ENCODE results near the gene KCTD7. TPM values are rescaled to one million over a fixed set of nuclear protein-coding genes. Genes with fewer than 3 reads are reported as not detected.
A peak's percentile ranks its signal among the peaks of the same experiment; 100 is the strongest.
"Not testable (repeated sequence)": the region's sequence is repeated elsewhere in the genome, so short reads cannot be mapped to it uniquely, and the experiment has no call there.

The KCTD7 gene
- polyA plus RNA-seq, 2 of the 4 experiments (the other 2 are of a cell fraction): 9.7 to 10.3 TPM

DNA sequence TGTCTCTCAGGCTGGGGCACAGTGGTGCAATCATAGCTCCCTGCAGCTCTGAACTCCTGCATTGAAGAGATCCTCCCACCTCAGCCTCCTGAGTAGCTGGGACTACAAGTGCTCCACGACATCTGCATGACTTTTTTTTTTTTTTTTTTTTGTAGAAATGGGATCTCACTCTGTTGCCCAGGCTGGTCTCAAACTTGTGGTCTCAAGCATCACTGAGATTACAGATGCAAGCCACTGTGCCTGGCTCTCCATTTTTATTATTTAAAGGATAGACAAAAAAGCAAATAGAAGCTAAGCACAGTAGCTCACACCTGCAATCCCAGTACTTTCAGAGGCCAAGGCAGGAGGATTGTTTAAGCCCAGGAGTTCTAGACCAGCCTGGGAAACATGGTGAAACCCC, 13.0 kb upstream of the KCTD7 start:
- 21% methylated on average over 1 of the region's 1 CpG for WGBS (ENCODE audit: missing lambda C conversion rate)
- no peak overlapping the region for H3K4me2 ChIP-seq
- no peak overlapping the region for H3K4me3 ChIP-seq
- DNase-seq (ENCODE audit: low read depth in 1 of 2, low spot score in 1 of 2): no peak
- no peak overlapping the region for H3K27ac ChIP-seq
- POLR2A ChIA-PET: interaction anchor here (0.7 to 1.4 kb wide), 2 partner anchors 13 to 186 kb away, joined by 4 to 5 read pairs; partner anchors contain the start of gene KCTD7
- no peak for FAIRE-seq
- CTCF ChIA-PET: interaction anchor here (1.0 to 2.0 kb wide), 2 partner anchors 58 to 123 kb away, joined by 3 to 6 read pairs; no protein-coding TSS in a partner anchor
- TF ChIP-seq HEYL (CRISPR knock-in tag; IDR thresholded peaks at IDR 0.05): no peak
- TF ChIP-seq HOXB5 (CRISPR knock-in tag; IDR thresholded peaks at IDR 0.05): no peak
- no peak for TF ChIP-seq MAFK (IDR thresholded peaks at IDR 0.05; ENCODE audit: partially characterized antibody)
- TF ChIP-seq, protein P1, sequence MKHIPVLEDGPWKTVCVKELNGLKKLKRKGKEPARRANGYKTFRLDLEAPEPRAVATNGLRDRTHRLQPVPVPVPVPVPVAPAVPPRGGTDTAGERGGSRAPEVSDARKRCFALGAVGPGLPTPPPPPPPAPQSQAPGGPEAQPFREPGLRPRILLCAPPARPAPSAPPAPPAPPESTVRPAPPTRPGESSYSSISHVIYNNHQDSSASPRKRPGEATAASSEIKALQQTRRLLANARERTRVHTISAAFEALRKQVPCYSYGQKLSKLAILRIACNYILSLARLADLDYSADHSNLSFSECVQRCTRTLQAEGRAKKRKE (CRISPR knock-in tag; IDR thresholded peaks at IDR 0.05; ENCODE audit: low read depth): no peak
- no peak for TF ChIP-seq CHD2 (IDR thresholded peaks at IDR 0.05; ENCODE audit: low read length, partially characterized antibody)
- no peak for TF ChIP-seq POLR2A (IDR thresholded peaks at IDR 0.05; ENCODE audit: low read length)
- no peak for TF ChIP-seq FOSB (CRISPR knock-in tag; IDR thresholded peaks at IDR 0.05)
- TF ChIP-seq BHLHE40 (IDR thresholded peaks at IDR 0.05; ENCODE audit: low read depth, low read length): no peak
- no peak for TF ChIP-seq CBX8 (IDR thresholded peaks at IDR 0.05)
- TF ChIP-seq KDM1A (IDR thresholded peaks at IDR 0.05; ENCODE audit: low read depth): no peak
- no peak for TF ChIP-seq ZSCAN20 (CRISPR knock-in tag; IDR thresholded peaks at IDR 0.05)
- no peak for TF ChIP-seq HOXA7 (CRISPR knock-in tag; IDR thresholded peaks at IDR 0.05)
- H3K9me3 ChIP-seq: no peaks in the 10 kb centered on the region
- H3K4me1 ChIP-seq: no peaks in the 10 kb centered on the region
- no peak for ATAC-seq

DNA sequence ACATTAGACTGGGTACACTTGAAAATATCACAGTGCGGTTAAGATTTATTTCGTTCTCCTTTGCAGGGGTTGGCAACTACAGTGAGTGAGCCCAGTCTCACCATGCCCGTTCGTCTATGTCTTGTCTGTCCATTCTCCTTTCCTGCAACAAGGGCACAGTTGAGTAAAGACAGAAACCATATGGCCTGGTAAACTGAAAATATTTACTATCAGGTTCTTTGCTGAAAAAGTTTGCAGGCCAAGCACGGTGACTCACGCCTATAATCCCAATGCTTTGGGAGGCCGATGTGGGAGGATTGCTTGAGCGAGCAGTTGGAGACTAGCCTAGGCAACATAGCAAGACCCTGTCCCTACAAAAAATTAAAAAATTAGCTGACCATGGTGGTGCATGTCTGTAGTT, 11.4 kb upstream of the KCTD7 start:
- POLR2A ChIA-PET: no interaction called here

DNA sequence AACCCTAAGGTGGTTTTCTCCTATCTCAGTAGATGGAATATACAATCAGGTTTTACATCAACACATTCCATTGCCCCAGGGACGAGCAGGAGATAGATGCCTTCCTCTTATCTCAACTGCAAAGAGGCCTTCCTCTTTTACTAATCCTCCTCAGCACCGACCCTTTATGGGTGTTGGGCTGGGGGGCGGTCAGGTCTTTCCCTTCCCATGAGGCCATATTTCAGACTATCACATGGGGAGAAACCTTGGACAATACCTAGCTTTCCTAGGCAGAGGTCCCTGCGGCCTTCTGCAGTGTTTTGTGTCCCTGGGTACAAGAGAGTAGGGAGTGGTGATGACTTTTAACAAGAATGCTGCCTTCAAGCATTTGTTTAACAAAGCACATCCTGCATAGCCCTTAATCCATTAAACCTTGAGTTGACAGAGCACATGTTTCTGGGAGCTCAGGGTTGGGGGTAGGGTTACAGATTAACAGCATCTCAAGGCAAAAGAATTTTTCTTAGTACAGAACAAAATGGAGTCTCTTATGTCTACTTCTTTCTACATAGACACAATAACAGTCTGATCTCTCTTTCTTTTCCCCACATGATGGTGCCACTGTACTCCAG, 9.2 kb upstream of the KCTD7 start:
- POLR2A ChIA-PET; H3K27ac ChIP-seq; H3K4me2 ChIP-seq; H3K4me1 ChIP-seq; DNase-seq (ENCODE audit: low read depth in 1 of 2, low spot score in 1 of 2); H3K4me3 ChIP-seq; CTCF ChIA-PET; H3K9me3 ChIP-seq; FAIRE-seq; ATAC-seq: not testable (repeated sequence)
- peak; percentile 76; the same call in 1 of the 2 replicates for TF ChIP-seq HOXB13 (CRISPR knock-in tag; IDR thresholded peaks at IDR 0.05; ENCODE audit: low read depth)
- WGBS (ENCODE audit: missing lambda C conversion rate): 51% methylated on average over 4 of the region's 4 CpGs

More for the DNA sequence above, 11.4 kb upstream of the KCTD7 start:
- Histone ChIP-seq H3K4me1 (no peaks in the 10 kb centered on the region), H3K27ac (no peak overlapping the region), H3K4me2 (no peak overlapping the region), H3K4me3 (no peak overlapping the region), H3K9me3 (no peaks in the 10 kb centered on the region)
- 75% methylated on average over 8 of the region's 8 CpGs for WGBS (ENCODE audit: missing lambda C conversion rate)
- no peak for TF ChIP-seq KDM5A (IDR thresholded peaks at IDR 0.05)
- TF ChIP-seq, protein P2, sequence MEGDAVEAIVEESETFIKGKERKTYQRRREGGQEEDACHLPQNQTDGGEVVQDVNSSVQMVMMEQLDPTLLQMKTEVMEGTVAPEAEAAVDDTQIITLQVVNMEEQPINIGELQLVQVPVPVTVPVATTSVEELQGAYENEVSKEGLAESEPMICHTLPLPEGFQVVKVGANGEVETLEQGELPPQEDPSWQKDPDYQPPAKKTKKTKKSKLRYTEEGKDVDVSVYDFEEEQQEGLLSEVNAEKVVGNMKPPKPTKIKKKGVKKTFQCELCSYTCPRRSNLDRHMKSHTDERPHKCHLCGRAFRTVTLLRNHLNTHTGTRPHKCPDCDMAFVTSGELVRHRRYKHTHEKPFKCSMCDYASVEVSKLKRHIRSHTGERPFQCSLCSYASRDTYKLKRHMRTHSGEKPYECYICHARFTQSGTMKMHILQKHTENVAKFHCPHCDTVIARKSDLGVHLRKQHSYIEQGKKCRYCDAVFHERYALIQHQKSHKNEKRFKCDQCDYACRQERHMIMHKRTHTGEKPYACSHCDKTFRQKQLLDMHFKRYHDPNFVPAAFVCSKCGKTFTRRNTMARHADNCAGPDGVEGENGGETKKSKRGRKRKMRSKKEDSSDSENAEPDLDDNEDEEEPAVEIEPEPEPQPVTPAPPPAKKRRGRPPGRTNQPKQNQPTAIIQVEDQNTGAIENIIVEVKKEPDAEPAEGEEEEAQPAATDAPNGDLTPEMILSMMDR (IDR thresholded peaks at IDR 0.05): no peak
- TF ChIP-seq MYC (IDR thresholded peaks at IDR 0.05; ENCODE audit: borderline replicate concordance, low read length): no peak
- TF ChIP-seq, protein P3, sequence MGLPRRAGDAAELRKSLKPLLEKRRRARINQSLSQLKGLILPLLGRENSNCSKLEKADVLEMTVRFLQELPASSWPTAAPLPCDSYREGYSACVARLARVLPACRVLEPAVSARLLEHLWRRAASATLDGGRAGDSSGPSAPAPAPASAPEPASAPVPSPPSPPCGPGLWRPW (IDR thresholded peaks at IDR 0.05): no peak
- no peak for TF ChIP-seq RFX5 (IDR thresholded peaks at IDR 0.05)
- TF ChIP-seq TFCP2L1 (CRISPR knock-in tag; IDR thresholded peaks at IDR 0.05): no peak
- no peak for TF ChIP-seq FOXS1 (CRISPR knock-in tag; IDR thresholded peaks at IDR 0.05)
- no peak for TF ChIP-seq ZNF302 (CRISPR knock-in tag; IDR thresholded peaks at IDR 0.05)
- TF ChIP-seq POLR2AphosphoS2 (conservative IDR thresholded peaks at IDR 0.05; ENCODE audit: low read length): no peak
- TF ChIP-seq CHD4 (IDR thresholded peaks at IDR 0.05; ENCODE audit: borderline replicate concordance): no peak
- no peak for TF ChIP-seq NFE2L2 (conservative IDR thresholded peaks at IDR 0.05; ENCODE audit: low read length)
- no peak for TF ChIP-seq KDM1A (IDR thresholded peaks at IDR 0.05; ENCODE audit: low read depth)
- no peak for TF ChIP-seq RCOR1 (IDR thresholded peaks at IDR 0.05; ENCODE audit: low read depth, low read length)
- no peak for TF ChIP-seq EHF (CRISPR knock-in tag; IDR thresholded peaks at IDR 0.05)
- TF ChIP-seq FOSL2 (IDR thresholded peaks at IDR 0.05): no peak
- TF ChIP-seq FOSL2 (CRISPR knock-in tag; IDR thresholded peaks at IDR 0.05): no peak
- no peak for TF ChIP-seq HOXA7 (CRISPR knock-in tag; IDR thresholded peaks at IDR 0.05)
- TF ChIP-seq ESRRA (IDR thresholded peaks at IDR 0.05; ENCODE audit: borderline replicate concordance, low read length): no peak
- DNase-seq (ENCODE audit: low read depth in 1 of 2, low spot score in 1 of 2): no peak
- no peak for FAIRE-seq
- CTCF ChIA-PET: interaction anchor here (2.0 kb wide), 1 partner anchor 59 kb away, joined by 6 read pairs; no protein-coding TSS in a partner anchor
- ATAC-seq: no peak
